NT2/D1 (cell line): ENCODE data around the gene CBX1.
A peak's percentile ranks its signal among the peaks of the same experiment; 100 is the strongest.
"Not testable (repeated sequence)": the region's sequence is repeated elsewhere in the genome, so short reads cannot be mapped to it uniquely, and the experiment has no call there.

Experiments
- DNase-seq: peaks from one replicate; pipeline ENCODE4 v3.0.0-alpha.2; 2011; ENCODE audit warnings: low read depth, low spot score
- H3K27me3 ChIP-seq: 2 replicates; pipeline ENCODE4 v1.6.0; 2011; ENCODE audit warnings: mild to moderate bottlenecking; ENCODE audit not compliant: insufficient read length, insufficient read depth
- H3K36me3 ChIP-seq: 2 replicates; pipeline ENCODE4 v1.6.1; 2011; ENCODE audit warnings: mild to moderate bottlenecking, low read length, mixed read lengths; ENCODE audit not compliant: insufficient read depth, insufficient read length
- H3K4me1 ChIP-seq: 2 replicates; pipeline ENCODE4 v1.5.1; 2011; ENCODE audit not compliant: insufficient read depth, insufficient read length
- H3K4me3 ChIP-seq: 2 replicates; pipeline ENCODE4 v1.5.1; 2011; ENCODE audit warnings: low read depth; ENCODE audit not compliant: insufficient read length
- H3K9ac ChIP-seq: 2 replicates; pipeline ENCODE4 v1.6.0; 2011; ENCODE audit warnings: low read depth; ENCODE audit not compliant: insufficient read length
- H3K9me3 ChIP-seq: 2 replicates; pipeline ENCODE4 v1.5.1; 2011; ENCODE audit warnings: mild to moderate bottlenecking, low read length; ENCODE audit not compliant: insufficient read depth
- SUZ12 ChIP-seq: IDR thresholded peaks from 2 replicates; pipeline ENCODE4 v1.6.1; 2011; ENCODE audit not compliant: insufficient read length, insufficient read depth; ENCODE audit errors: extremely low read depth
- YY1 ChIP-seq: IDR thresholded peaks from 2 replicates; pipeline ENCODE4 v1.6.1; 2011; ENCODE audit not compliant: insufficient read length, insufficient read depth
- ZNF274 ChIP-seq: IDR thresholded peaks from 2 replicates; pipeline ENCODE4 v1.6.1; 2011; ENCODE audit warnings: mild to moderate bottlenecking, low read depth, low read length

CBX1 gene

DNA sequence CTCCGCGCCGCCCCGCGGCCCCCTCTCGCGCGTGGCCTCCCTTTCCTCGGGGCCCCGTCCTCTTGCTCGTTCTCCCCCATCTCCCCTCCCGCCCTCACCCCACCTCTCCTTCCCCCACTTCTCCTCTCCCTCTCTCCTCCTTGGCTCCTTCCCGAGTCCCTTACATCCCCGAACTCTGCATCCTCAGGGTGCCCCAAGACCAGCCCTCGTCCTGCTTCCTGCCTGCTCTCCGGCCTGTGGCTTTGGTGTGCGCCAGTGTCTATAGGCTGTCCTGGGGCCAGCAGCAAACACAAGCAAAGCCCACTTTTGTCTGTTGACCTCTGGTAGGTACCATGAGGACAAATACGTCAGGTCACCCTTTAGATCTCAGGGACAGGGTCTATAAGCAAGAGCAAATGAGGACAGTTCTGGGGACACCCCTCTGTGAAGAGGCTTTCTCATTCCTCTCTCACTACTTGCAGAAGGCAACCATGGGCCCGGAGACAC, 63.4 kb downstream of the CBX1 start:
- Histone ChIP-seq H3K9ac (no peak overlapping the region), H3K9me3 (no peaks in the 10 kb centered on the region), H3K36me3 (no peaks in the 10 kb centered on the region), H3K4me3 (peak overlapping the region; percentile 25), H3K4me1 (peaks cover 8% of the 10 kb centered on the region), H3K27me3 (peaks cover 33% of the 10 kb centered on the region)
- no peak for DNase-seq
- TF ChIP-seq SUZ12 (no peak), ZNF274 (no peak), YY1 (no peak)

GRCh38 chr17:48037036-48037837, 64.0 kb downstream of the CBX1 start, which contains the start of gene COPZ2:
COPZ2 (minus strand) TSS chr17:48037797; CDS start chr17:48037777, 20 bp downstream.
- Histone ChIP-seq H3K36me3 (no peaks in the 10 kb centered on the region), H3K4me3 (peak within 1 kb of the TSS; percentile 43), H3K4me1 (peaks cover 8% of the 10 kb centered on the region), H3K9ac (peak within 1 kb of the TSS; percentile 66), H3K27me3 (peaks cover 33% of the 10 kb centered on the region), H3K9me3 (no peaks in the 10 kb centered on the region)
- no peak for DNase-seq
- TF ChIP-seq YY1 (no peak), ZNF274 (no peak), SUZ12 (no peak)

- Histone ChIP-seq H3K9ac (no peak overlapping the region), H3K27me3 (peaks cover 33% of the 10 kb centered on the region), H3K4me3 (no peak overlapping the region), H3K36me3 (no peaks in the 10 kb centered on the region), H3K9me3 (no peaks in the 10 kb centered on the region), H3K4me1 (peaks cover 8% of the 10 kb centered on the region)
- no peak for TF ChIP-seq ZNF274
- no peak for DNase-seq
Observed at GRCh38 chr17:48036693-48037035, 64.6 kb downstream of the CBX1 start.

DNA sequence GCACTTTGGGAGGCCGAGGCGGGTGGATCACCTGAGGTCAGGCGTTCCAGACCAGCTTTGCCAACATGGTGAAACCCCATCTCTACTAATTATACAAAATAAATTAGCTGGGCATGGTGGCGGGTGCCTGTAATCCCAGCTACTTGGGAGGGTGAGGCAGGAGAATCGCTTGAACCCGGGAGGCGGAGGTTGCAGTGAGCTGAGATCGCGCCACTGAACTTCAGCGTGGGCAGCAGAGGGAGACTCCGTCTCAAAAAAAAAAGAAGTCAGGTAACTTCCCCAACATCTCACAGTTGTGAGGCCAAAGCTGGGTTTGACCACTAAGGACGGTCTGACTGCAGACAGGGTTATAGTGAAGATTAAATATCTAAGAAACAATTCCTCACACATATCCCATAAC, 66.5 kb downstream of the CBX1 start:
- not testable (repeated sequence) for H3K9ac ChIP-seq, H3K4me1 ChIP-seq, H3K9me3 ChIP-seq, H3K36me3 ChIP-seq, DNase-seq, H3K4me3 ChIP-seq
- peaks cover 33% of the 10 kb centered on the region for H3K27me3 ChIP-seq

GRCh38 chr17:48031966-48032365, 69.3 kb downstream of the CBX1 start:
- DNase-seq, result no peak
- Histone ChIP-seq H3K9ac (no peak overlapping the region), H3K36me3 (no peaks in the 10 kb centered on the region), H3K27me3 (peaks cover 15% of the 10 kb centered on the region), H3K4me3 (no peak overlapping the region), H3K4me1 (peaks cover 8% of the 10 kb centered on the region), H3K9me3 (no peaks in the 10 kb centered on the region)
- TF ChIP-seq ZNF274 (no peak), SUZ12 (no peak), YY1 (no peak)

DNA sequence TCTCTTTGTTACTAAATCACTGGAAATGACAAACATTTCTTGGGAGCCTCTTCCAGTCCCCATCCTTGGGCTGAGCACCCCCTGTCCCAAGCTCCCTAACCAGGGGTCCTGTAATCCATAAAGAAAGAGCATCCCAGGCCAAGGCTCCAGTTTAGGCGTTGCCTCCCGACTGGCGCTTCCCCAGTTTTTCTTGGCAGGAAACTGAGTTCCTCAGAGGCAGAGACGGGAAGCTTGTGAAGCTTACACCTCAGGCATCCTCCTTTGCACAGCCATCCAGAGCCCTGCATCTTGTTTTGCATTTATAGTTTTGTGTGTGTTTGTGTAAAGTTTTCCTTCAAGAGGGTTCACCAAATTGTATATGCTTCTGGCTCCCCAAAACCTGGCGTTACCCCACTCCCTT, 70.7 kb downstream of the CBX1 start:
- no peak overlapping the region for H3K4me3 ChIP-seq
- no peaks in the 10 kb centered on the region for H3K36me3 ChIP-seq
- H3K9ac ChIP-seq, result no peak overlapping the region
- TF ChIP-seq YY1, result no peak
- no peak for TF ChIP-seq SUZ12
- no peak for TF ChIP-seq ZNF274
- peaks cover 9% of the 10 kb centered on the region for H3K4me1 ChIP-seq
- no peak for DNase-seq
- peaks cover 3% of the 10 kb centered on the region for H3K27me3 ChIP-seq
- no peaks in the 10 kb centered on the region for H3K9me3 ChIP-seq

GRCh38 chr17:48028736-48029135, 72.5 kb downstream of the CBX1 start:
- TF ChIP-seq YY1, result no peak
- TF ChIP-seq ZNF274, result no peak
- no peak for TF ChIP-seq SUZ12
- no peak overlapping the region for H3K4me3 ChIP-seq
- H3K9ac ChIP-seq, result no peak overlapping the region
- no peaks in the 10 kb centered on the region for H3K36me3 ChIP-seq
- DNase-seq, result no peak
- H3K4me1 ChIP-seq, result peaks cover 19% of the 10 kb centered on the region
- H3K9me3 ChIP-seq, result no peaks in the 10 kb centered on the region
- H3K27me3 ChIP-seq, result peaks cover 15% of the 10 kb centered on the region
